Measurements from ENCODE around the gene POU6F1.

DNA sequence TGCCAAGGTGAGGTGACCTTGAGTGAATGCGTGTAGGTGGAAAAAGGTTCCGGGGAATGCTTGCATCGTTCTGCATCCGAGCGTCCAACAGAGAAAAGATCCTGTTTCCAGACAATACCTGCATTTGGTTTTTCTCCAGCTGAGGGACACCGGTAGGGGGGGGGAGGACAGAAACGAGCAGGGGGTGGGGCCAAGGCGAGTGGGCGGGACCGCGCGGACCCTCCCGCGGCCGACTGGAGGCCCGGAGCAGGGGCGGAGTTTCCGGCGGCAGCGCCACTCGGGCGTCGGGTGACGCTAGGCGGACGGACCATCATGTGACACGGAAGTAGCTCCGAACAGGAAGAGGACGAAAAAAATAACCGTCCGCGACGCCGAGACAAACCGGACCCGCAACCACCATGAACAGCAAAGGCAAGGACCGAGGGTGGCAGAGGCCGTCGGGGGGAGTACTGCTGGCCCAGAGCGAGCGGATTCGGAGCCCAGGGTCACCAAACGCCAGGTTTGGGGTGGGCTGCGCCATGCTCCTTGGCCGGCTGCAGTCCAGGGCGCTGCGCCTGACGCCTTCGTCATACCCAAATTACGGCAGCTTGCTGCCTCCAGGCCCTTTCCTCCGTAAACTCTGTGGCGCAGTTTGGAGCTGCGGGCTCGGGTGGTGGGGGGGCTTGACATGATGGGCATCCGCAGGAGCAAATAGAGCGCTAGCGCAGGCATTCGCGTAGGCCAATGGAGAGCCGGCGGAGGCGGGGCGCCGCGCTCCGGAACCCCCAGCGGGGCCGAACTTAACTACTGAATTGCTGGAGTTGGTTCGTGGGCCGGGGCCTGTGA, 20.9 kb upstream of the POU6F1 start, which contains the start of gene DAZAP2:
- TF ChIP-seq, protein P1, sequence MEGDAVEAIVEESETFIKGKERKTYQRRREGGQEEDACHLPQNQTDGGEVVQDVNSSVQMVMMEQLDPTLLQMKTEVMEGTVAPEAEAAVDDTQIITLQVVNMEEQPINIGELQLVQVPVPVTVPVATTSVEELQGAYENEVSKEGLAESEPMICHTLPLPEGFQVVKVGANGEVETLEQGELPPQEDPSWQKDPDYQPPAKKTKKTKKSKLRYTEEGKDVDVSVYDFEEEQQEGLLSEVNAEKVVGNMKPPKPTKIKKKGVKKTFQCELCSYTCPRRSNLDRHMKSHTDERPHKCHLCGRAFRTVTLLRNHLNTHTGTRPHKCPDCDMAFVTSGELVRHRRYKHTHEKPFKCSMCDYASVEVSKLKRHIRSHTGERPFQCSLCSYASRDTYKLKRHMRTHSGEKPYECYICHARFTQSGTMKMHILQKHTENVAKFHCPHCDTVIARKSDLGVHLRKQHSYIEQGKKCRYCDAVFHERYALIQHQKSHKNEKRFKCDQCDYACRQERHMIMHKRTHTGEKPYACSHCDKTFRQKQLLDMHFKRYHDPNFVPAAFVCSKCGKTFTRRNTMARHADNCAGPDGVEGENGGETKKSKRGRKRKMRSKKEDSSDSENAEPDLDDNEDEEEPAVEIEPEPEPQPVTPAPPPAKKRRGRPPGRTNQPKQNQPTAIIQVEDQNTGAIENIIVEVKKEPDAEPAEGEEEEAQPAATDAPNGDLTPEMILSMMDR (IDR thresholded peaks at IDR 0.05; ENCODE audit: low read depth, low read length, missing input control) = peak; percentile 21
- peak; percentile 96 for TF ChIP-seq SP1 (IDR thresholded peaks at IDR 0.05)
- TF ChIP-seq YY1 (IDR thresholded peaks at IDR 0.05) = peak; percentile 40
